ENCODE measurements around the gene CRELD2.

The CRELD2 gene

GRCh38 chr22:49905465-49905864, 13.0 kb upstream of the CRELD2 start:
- H3K9me3 ChIP-seq (ENCODE audit: control insufficient read depth, low read length), result no peaks in the 10 kb centered on the region
- peaks cover 35% of the 10 kb centered on the region for H3K36me3 ChIP-seq (ENCODE audit: control insufficient read depth, insufficient read depth, low read length, severe bottlenecking)
- DNase-seq (ENCODE audit: low read depth), result no peak
- no peak overlapping the region for H3K9ac ChIP-seq (ENCODE audit: low read length)
- H3K4me1 ChIP-seq (ENCODE audit: control insufficient read depth, insufficient read depth, low read length), result no peaks in the 10 kb centered on the region
- H3K4me3 ChIP-seq (ENCODE audit: low read length), result no peak overlapping the region
- H3K27me3 ChIP-seq (replicated peaks; ENCODE audit: control insufficient read depth, insufficient read depth, low read length), result no peaks in the 10 kb centered on the region

DNA sequence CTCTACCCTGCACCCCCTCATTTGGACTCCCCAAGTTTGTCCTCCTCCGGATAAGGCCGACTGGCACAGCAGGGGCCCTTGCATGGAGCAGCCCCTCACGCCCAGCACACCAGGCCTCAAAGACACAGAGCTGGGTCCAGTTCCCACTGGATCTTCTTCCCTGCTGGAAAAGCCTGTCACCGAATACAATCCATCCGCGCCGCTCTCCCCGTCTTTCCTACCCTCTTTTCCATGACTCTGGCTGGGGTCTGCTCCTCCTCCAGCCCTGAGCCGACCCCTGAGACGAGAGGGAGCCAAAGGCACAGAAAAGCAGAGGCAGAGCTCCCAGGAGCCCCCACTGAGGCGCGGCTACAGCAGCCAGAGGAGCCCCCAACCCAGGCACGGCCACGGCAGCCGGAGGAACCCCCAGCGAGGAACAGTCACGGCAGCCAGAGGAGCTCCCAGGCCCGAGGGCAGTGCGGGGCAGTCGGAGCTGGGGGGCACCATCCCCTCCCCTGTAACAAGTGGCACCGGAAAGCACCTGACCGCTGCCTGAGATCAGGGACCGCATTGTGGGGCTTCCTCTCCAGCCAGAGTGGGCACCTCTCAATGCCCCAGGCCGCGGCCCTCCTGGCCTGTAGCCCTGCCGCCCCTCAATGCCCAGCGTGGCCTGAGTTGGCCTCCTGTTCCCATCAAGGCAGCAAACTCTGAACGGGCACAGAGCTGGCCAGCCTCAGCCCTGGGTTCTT, 12.2 kb upstream of the CRELD2 start:
- H3K4me3 ChIP-seq (ENCODE audit: low read length), result no peak overlapping the region
- DNase-seq (ENCODE audit: low read depth), result no peak

GRCh38 chr22:49906799-49907290, 11.6 kb upstream of the CRELD2 start:
- DNase-seq (ENCODE audit: low read depth), result no peak
- H3K4me1 ChIP-seq (ENCODE audit: control insufficient read depth, insufficient read depth, low read length), result no peaks in the 10 kb centered on the region
- no peak overlapping the region for H3K4me3 ChIP-seq (ENCODE audit: low read length)
- H3K36me3 ChIP-seq (ENCODE audit: control insufficient read depth, insufficient read depth, low read length, severe bottlenecking), result peaks cover 28% of the 10 kb centered on the region
- no peaks in the 10 kb centered on the region for H3K27me3 ChIP-seq (replicated peaks; ENCODE audit: control insufficient read depth, insufficient read depth, low read length)
- H3K9me3 ChIP-seq (ENCODE audit: control insufficient read depth, low read length), result no peaks in the 10 kb centered on the region
- no peak overlapping the region for H3K9ac ChIP-seq (ENCODE audit: low read length)

More for the DNA sequence above, 12.2 kb upstream of the CRELD2 start:
- no peaks in the 10 kb centered on the region for H3K4me1 ChIP-seq (ENCODE audit: control insufficient read depth, insufficient read depth, low read length)
- H3K9me3 ChIP-seq (ENCODE audit: control insufficient read depth, low read length), result no peaks in the 10 kb centered on the region
- H3K27me3 ChIP-seq (replicated peaks; ENCODE audit: control insufficient read depth, insufficient read depth, low read length), result no peaks in the 10 kb centered on the region
- H3K36me3 ChIP-seq (ENCODE audit: control insufficient read depth, insufficient read depth, low read length, severe bottlenecking), result peaks cover 32% of the 10 kb centered on the region
- no peak overlapping the region for H3K9ac ChIP-seq (ENCODE audit: low read length)

DNA sequence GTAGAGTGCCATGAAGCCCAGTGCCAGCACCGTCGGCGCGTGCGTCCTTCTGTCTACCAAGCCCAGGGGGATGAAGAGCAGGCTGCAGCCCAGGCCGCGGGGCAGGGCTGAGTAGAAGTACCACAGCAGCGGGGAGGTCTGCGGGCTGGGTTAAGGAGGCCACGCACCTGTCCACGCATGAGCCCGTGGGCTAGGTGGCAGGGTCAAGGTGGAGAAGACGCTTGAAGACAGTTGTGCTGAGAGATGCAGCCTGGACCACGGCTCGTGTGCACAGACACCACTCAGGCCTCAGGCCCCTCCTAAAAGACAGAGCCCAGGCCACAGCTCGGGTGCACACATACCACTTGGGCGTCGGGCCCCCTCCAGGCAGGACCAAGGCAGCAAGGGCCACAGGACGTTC, 10.6 kb upstream of the CRELD2 start:
- no peak overlapping the region for H3K4me3 ChIP-seq (ENCODE audit: low read length)
- H3K36me3 ChIP-seq (ENCODE audit: control insufficient read depth, insufficient read depth, low read length, severe bottlenecking), result peaks cover 31% of the 10 kb centered on the region
- no peaks in the 10 kb centered on the region for H3K4me1 ChIP-seq (ENCODE audit: control insufficient read depth, insufficient read depth, low read length)
- no peak for DNase-seq (ENCODE audit: low read depth)
- no peaks in the 10 kb centered on the region for H3K27me3 ChIP-seq (replicated peaks; ENCODE audit: control insufficient read depth, insufficient read depth, low read length)
- H3K9ac ChIP-seq (ENCODE audit: low read length), result no peak overlapping the region
- no peaks in the 10 kb centered on the region for H3K9me3 ChIP-seq (ENCODE audit: control insufficient read depth, low read length)

DNA sequence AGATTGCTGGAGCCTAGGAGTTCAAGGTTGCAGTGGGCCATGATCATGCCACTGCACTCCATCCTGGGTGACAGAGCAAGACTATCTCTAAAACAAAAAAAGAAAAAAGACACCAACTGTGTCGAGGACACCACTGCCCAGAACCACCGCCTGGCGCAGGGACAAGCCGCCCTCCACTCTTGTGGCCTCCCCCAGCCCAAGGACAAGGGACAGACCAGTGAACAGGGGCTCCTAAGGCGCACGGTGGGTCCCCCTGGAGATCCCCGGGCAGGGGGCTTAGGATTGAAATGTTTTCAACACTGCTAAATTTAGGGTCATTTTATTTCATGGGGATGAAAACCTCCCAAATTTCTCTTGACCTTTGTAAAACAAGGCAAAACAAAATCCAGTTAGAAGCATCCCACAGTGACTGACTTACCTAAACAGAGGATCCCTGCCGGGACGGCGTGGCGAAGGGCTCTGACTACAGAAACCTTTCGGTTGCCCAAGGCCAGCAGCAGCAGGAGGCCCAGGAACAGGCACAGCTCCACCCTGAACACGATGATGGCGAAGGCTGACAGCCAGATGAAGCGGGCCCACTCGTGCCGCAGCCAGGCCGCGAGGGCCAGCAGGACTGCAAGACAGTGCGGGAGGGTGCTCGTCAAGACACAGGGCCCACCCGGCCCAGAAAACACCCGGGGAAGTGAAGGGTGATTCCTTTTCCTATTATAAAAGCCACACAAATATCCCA, 8.8 kb upstream of the CRELD2 start:
- no peak overlapping the region for H3K9ac ChIP-seq (ENCODE audit: low read length)
- H3K9me3 ChIP-seq (ENCODE audit: control insufficient read depth, low read length), result no peaks in the 10 kb centered on the region
- no peaks in the 10 kb centered on the region for H3K27me3 ChIP-seq (replicated peaks; ENCODE audit: control insufficient read depth, insufficient read depth, low read length)
- H3K36me3 ChIP-seq (ENCODE audit: control insufficient read depth, insufficient read depth, low read length, severe bottlenecking), result peaks cover 25% of the 10 kb centered on the region
- no peak overlapping the region for H3K4me3 ChIP-seq (ENCODE audit: low read length)
- no peaks in the 10 kb centered on the region for H3K4me1 ChIP-seq (ENCODE audit: control insufficient read depth, insufficient read depth, low read length)
- no peak for DNase-seq (ENCODE audit: low read depth)

DNA sequence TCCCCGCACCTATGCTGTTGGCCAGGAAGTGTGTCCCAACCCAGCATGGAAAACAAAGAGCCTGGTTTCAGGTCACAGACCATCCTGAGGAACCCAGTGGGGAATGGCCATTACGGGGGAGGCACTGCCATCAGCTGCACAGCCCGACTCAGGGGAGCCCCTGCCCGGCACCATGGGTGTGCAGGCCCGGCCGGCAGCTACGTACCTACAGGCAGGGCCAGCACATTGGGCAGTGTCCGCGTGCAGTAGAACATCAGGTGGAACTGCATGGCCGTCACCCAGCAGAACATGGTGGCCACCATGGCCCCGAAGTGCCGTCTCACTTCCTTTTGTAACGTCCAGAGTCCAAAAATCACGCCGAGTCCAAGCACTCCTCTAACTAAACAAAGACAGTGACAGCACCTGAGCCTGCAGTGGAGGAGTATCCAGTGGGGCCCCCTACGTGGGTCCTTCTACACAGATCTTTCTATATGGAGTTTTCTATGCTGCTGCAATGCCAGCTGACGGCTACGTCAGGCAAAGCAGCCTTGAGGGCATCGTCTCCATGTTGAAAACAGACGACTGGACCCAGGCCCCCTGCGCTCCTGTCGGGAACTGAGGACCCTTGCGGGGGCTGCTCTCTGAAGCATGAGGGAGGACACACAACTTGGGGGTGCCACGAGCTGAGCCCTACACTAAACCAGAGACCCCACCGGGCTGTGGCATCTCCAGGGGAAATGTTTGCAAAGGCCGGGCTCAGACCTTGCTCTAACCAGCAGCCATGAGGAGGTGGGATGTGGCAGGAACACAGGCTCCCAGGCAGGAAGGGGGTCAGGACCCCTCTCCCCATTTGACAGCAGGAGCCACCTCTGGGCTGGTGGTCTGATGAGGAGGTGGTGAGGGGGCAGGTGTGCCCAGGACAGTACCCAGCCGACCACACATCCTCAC, 7.9 kb upstream of the CRELD2 start:
- no peaks in the 10 kb centered on the region for H3K9me3 ChIP-seq (ENCODE audit: control insufficient read depth, low read length)
- no peak overlapping the region for H3K4me3 ChIP-seq (ENCODE audit: low read length)
- no peaks in the 10 kb centered on the region for H3K4me1 ChIP-seq (ENCODE audit: control insufficient read depth, insufficient read depth, low read length)
- H3K36me3 ChIP-seq (ENCODE audit: control insufficient read depth, insufficient read depth, low read length, severe bottlenecking), result peaks cover 25% of the 10 kb centered on the region
- H3K9ac ChIP-seq (ENCODE audit: low read length), result no peak overlapping the region
- no peak for DNase-seq (ENCODE audit: low read depth)
- H3K27me3 ChIP-seq (replicated peaks; ENCODE audit: control insufficient read depth, insufficient read depth, low read length), result no peaks in the 10 kb centered on the region

GRCh38 chr22:49911881-49912625, 6.4 kb upstream of the CRELD2 start:
- no peak overlapping the region for H3K9ac ChIP-seq (ENCODE audit: low read length)
- H3K9me3 ChIP-seq (ENCODE audit: control insufficient read depth, low read length), result no peaks in the 10 kb centered on the region
- no peaks in the 10 kb centered on the region for H3K4me1 ChIP-seq (ENCODE audit: control insufficient read depth, insufficient read depth, low read length)
- peaks cover 24% of the 10 kb centered on the region for H3K36me3 ChIP-seq (ENCODE audit: control insufficient read depth, insufficient read depth, low read length, severe bottlenecking)
- H3K4me3 ChIP-seq (ENCODE audit: low read length), result no peak overlapping the region
- H3K27me3 ChIP-seq (replicated peaks; ENCODE audit: control insufficient read depth, insufficient read depth, low read length), result no peaks in the 10 kb centered on the region
- DNase-seq (ENCODE audit: low read depth), result no peak

GRCh38 chr22:49913026-49913425, 5.4 kb upstream of the CRELD2 start:
- no peaks in the 10 kb centered on the region for H3K4me1 ChIP-seq (ENCODE audit: control insufficient read depth, insufficient read depth, low read length)
- H3K9me3 ChIP-seq (ENCODE audit: control insufficient read depth, low read length), result no peaks in the 10 kb centered on the region
- H3K9ac ChIP-seq (ENCODE audit: low read length), result no peak overlapping the region
- no peak for DNase-seq (ENCODE audit: low read depth)
- no peak overlapping the region for H3K4me3 ChIP-seq (ENCODE audit: low read length)
- H3K27me3 ChIP-seq (replicated peaks; ENCODE audit: control insufficient read depth, insufficient read depth, low read length), result no peaks in the 10 kb centered on the region
- peaks cover 14% of the 10 kb centered on the region for H3K36me3 ChIP-seq (ENCODE audit: control insufficient read depth, insufficient read depth, low read length, severe bottlenecking)

DNA sequence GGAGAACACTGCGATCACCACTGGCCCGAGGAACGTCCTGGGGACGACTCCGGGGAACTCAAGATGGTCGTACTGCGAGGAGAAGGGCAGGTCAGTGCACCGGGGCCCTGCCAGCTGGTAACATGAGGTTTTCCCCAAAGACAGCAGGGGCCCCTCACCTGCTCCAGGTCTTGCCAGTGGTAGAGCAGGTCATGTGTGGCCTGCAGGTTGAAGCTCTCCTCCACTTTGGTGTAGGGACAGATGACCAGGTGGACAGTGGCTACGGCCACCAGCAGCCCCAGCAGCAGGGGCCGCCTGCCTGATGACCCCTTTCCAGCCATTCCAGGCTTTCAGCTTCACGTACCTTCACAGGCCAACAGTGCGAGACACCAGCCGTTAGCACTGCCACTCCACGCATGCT, 5.0 kb upstream of the CRELD2 start:
- DNase-seq (ENCODE audit: low read depth), result no peak
- Histone ChIP-seq H3K9ac (ENCODE audit: low read length) (no peak overlapping the region), H3K4me1 (ENCODE audit: control insufficient read depth, insufficient read depth, low read length) (no peaks in the 10 kb centered on the region), H3K4me3 (ENCODE audit: low read length) (no peak overlapping the region), H3K9me3 (ENCODE audit: control insufficient read depth, low read length) (no peaks in the 10 kb centered on the region), H3K36me3 (ENCODE audit: control insufficient read depth, insufficient read depth, low read length, severe bottlenecking) (peaks cover 14% of the 10 kb centered on the region), H3K27me3 (replicated peaks; ENCODE audit: control insufficient read depth, insufficient read depth, low read length) (no peaks in the 10 kb centered on the region)

DNA sequence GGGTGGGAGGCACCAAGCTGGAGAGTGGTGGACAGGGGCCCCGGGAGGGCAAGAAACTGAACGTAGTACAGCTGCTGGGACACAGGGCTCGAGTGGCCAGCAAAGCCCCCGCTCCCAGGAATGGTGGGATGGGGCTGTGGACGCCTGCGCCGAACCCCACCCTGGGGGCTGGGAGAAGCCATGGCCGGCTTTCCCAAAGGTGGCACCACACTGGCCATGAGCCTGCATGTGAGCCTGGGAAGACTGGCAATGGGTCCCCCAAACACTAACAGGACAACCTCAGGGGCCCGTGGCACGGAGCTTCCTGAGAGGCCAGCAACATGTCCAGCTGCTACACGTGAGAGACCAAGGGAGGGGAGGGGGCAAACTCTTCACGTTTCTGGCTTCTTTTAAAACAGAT, 4.2 kb upstream of the CRELD2 start:
- H3K36me3 ChIP-seq (ENCODE audit: control insufficient read depth, insufficient read depth, low read length, severe bottlenecking), result peaks cover 14% of the 10 kb centered on the region
- no peak overlapping the region for H3K9ac ChIP-seq (ENCODE audit: low read length)
- H3K4me3 ChIP-seq (ENCODE audit: low read length), result no peak overlapping the region
- peaks cover 4% of the 10 kb centered on the region for H3K4me1 ChIP-seq (ENCODE audit: control insufficient read depth, insufficient read depth, low read length)
- H3K27me3 ChIP-seq (replicated peaks; ENCODE audit: control insufficient read depth, insufficient read depth, low read length), result no peaks in the 10 kb centered on the region
- no peaks in the 10 kb centered on the region for H3K9me3 ChIP-seq (ENCODE audit: control insufficient read depth, low read length)
- DNase-seq (ENCODE audit: low read depth), result no peak
